NCI-H146 treated with DMSO at 0.1 percent for 48 hours (cell line): ENCODE data around the gene PROSER2.

ENCODE experiments used
- DNase-seq: peaks from one replicate; lab custom pipeline; 2025; ENCODE audit not compliant: unreplicated experiment; lab: John Stamatoyannopoulos, UW

The PROSER2 gene

GRCh38 chr10:11866199-11866925 is 43.2 kb downstream of the PROSER2 start:
- DNase-seq, result no peak

- no peak for DNase-seq
Observed at GRCh38 chr10:11869219-11869618, 46.1 kb downstream of the PROSER2 start.

GRCh38 chr10:11869743-11870460 is 46.7 kb downstream of the PROSER2 start:
- no peak for DNase-seq

- DNase-seq, result no peak
Observed at GRCh38 chr10:11870461-11870780, 47.3 kb downstream of the PROSER2 start.

GRCh38 chr10:11870900-11871400 is 47.8 kb downstream of the PROSER2 start:
- DNase-seq, result no peak

- no peak for DNase-seq
Observed at GRCh38 chr10:11871466-11871865, 48.3 kb downstream of the PROSER2 start.

- peak; percentile 78 for DNase-seq
Observed at GRCh38 chr10:11874568-11875493, 51.7 kb downstream of the PROSER2 start.

- DNase-seq, result no peak
Observed at GRCh38 chr10:11875494-11876281, 52.5 kb downstream of the PROSER2 start.

GRCh38 chr10:11876324-11876723 is 53.2 kb downstream of the PROSER2 start:
- no peak for DNase-seq

- no peak for DNase-seq
Observed at GRCh38 chr10:11876805-11877590, 53.8 kb downstream of the PROSER2 start.

GRCh38 chr10:11877591-11877905 is 54.4 kb downstream of the PROSER2 start:
- no peak for DNase-seq

GRCh38 chr10:11878776-11879175 is 55.6 kb downstream of the PROSER2 start:
- DNase-seq, result no peak

GRCh38 chr10:11879387-11880094 is 56.4 kb downstream of the PROSER2 start:
- no peak for DNase-seq

GRCh38 chr10:11880151-11881029 is 57.2 kb downstream of the PROSER2 start:
- DNase-seq, result no peak

- DNase-seq, result no peak
Observed at GRCh38 chr10:11881030-11881476, 57.9 kb downstream of the PROSER2 start.

- DNase-seq, result no peak
Observed at GRCh38 chr10:11881477-11882417, 58.6 kb downstream of the PROSER2 start.

GRCh38 chr10:11882646-11883375 is 59.7 kb downstream of the PROSER2 start:
- no peak for DNase-seq
